B cell (primary cell): ENCODE data around the gene CDKAL1.

ENCODE experiments used
- EZH2 ChIP-seq: IDR thresholded peaks from 2 replicates; pipeline ENCODE4 v1.6.1; 2012; ENCODE audit warnings: borderline replicate concordance, low read depth, mild to moderate bottlenecking, moderate library complexity, low read length; ENCODE audit not compliant: insufficient read depth, poor library complexity, severe bottlenecking
- TF ChIP-seq, protein P1 (sequence below): fragments of 200-600 bp; IDR thresholded peaks from one replicate; pipeline ENCODE4 v1.8.0; 2022; ENCODE audit warnings: antibody characterized with exemption, mild to moderate bottlenecking

DNA sequence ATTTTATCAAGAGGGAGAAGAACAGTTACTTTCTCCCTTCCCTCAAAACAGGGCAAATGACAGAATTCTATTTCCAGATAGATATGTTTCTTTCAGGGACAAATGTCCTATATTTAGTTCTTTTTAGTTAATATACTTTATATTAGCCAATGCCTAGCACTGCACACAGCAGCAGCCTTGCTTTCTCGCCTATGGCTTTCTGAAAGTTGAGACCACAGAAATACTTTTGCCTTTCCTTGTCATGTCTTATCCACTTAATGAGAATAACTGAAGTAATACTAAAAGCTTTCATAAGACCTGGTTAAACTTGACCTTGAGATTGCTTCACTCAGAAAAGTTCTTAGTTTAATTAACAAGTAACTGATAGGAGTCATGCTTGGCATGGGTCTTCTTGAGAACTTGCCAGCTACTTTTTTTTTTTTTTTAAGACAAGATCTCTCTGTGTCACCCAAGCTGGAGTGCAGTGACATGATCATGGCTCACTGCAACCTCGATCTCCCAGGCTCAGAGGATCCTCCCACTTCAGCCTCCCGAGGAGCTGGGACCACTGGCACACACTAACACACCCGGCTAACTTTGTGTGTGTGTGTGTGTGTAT is 159.3 kb downstream of the CDKAL1 start:
- TF ChIP-seq, protein P1, sequence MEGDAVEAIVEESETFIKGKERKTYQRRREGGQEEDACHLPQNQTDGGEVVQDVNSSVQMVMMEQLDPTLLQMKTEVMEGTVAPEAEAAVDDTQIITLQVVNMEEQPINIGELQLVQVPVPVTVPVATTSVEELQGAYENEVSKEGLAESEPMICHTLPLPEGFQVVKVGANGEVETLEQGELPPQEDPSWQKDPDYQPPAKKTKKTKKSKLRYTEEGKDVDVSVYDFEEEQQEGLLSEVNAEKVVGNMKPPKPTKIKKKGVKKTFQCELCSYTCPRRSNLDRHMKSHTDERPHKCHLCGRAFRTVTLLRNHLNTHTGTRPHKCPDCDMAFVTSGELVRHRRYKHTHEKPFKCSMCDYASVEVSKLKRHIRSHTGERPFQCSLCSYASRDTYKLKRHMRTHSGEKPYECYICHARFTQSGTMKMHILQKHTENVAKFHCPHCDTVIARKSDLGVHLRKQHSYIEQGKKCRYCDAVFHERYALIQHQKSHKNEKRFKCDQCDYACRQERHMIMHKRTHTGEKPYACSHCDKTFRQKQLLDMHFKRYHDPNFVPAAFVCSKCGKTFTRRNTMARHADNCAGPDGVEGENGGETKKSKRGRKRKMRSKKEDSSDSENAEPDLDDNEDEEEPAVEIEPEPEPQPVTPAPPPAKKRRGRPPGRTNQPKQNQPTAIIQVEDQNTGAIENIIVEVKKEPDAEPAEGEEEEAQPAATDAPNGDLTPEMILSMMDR = no peak
- no peak for TF ChIP-seq EZH2
